Testis (tissue), 3 donors: ENCODE results near the gene CLSTN1. TPM values are rescaled to one million over a fixed set of nuclear protein-coding genes. Genes with fewer than 3 reads are reported as not detected.

Experiments used
- DNase-seq: peaks from one replicate; pipeline ENCODE4 v3.0.0-alpha.2; 2019
- H3K27ac ChIP-seq, 2 donors: fragments of 200-600 bp; sonication (generic); one replicate each; pipeline ENCODE4 v1.5.1; 2019
- H3K27me3 ChIP-seq: fragments of 200-600 bp; sonication (generic); one replicate; pipeline ENCODE4 v1.5.1; 2019
- H3K36me3 ChIP-seq: fragments of 200-600 bp; sonication (generic); one replicate; pipeline ENCODE4 v1.5.1; 2017; ENCODE audit warnings: low read depth; ENCODE audit errors: missing control alignments
- H3K4me1 ChIP-seq: fragments of 200-600 bp; sonication (generic); one replicate; pipeline ENCODE4 v1.5.1; 2019
- H3K4me3 ChIP-seq, 2 donors: fragments of 200-600 bp; sonication (generic); one replicate each; pipeline ENCODE4 v1.5.1; 2017 to 2019
- H3K9me3 ChIP-seq: fragments of 200-600 bp; sonication (generic); one replicate; pipeline ENCODE4 v1.5.1; 2017
- POLR2A ChIP-seq: fragments of 450-650 bp; IDR thresholded peaks from one replicate; pipeline ENCODE4 v1.6.1; 2017; ENCODE audit warnings: antibody characterized with exemption, mild to moderate bottlenecking, moderate library complexity
- WGBS, 2 donors: methylation state at CpG; one replicate each; pipeline ENCODE4 v1.1.5; 2018; 5-methylcytosine and 5-hydroxymethylcytosine counted together
- intact Hi-C: fragments of 100-400 bp; cut with DNase I; formaldehyde crosslinking; loops from one replicate; pipeline ENCODE4 v1.15.1; 2023; ENCODE audit warnings: low total_unique reads
- polyA plus RNA-seq: library from polyadenylated mRNA; stranded (reverse); fragments of 350-450 nt; fragmentation: Illumina TruSeq; extraction: RNeasy Lipid Tissue Mini Kit (QIAGEN cat#74804); gene quantifications from one replicate; pipeline ENCODE4 v1.2.3, GENCODE V29; 2014; ENCODE audit warnings: low read depth, low replicate concordance; ENCODE audit not compliant: insufficient read depth
- total RNA-seq, 2 donors: library from RNA; depleted of rRNA; stranded (reverse); fragments of >200 nt; gene quantifications; one replicate each; pipeline ENCODE4 v1.2.3, GENCODE V29; 2016
- TF ChIP-seq, protein P1 (sequence below), 3 experiments: fragments of 450-650 bp in 2 of 3; fragments of 200-600 bp in 1 of 3; sonication (generic) in 1 of 3; IDR thresholded peaks; one replicate each; pipeline ENCODE4 v1.5.1; 2016 to 2019; ENCODE audit warnings: antibody characterized with exemption in 3 of 3, mild to moderate bottlenecking in 2 of 3, moderate library complexity in 1 of 3

Gene CLSTN1
- total and polyA plus RNA-seq, 3 donors from 2014 or later, result 52.6 to 70.2 (median 60.4) TPM

GRCh38 chr1:9822897-9823692 is 670 bp downstream of the CLSTN1 start:
- WGBS, 2 donors, result 0% methylated on average over 10 to 57 of the region's 71 CpGs
- peak; percentile 35 for DNase-seq
- H3K4me3 ChIP-seq, result peak overlapping the region; percentile 84 to 89
- H3K27ac ChIP-seq, result peak overlapping the region; percentile 72 to 90
- intact Hi-C loops, result no loop called here
- H3K27me3 ChIP-seq, result no peaks in the 10 kb centered on the region
- no peaks in the 10 kb centered on the region for H3K36me3 ChIP-seq
- H3K9me3 ChIP-seq, result no peaks in the 10 kb centered on the region
- H3K4me1 ChIP-seq, result peaks cover 18% of the 10 kb centered on the region
- TF ChIP-seq POLR2A, result no peak
- TF ChIP-seq, protein P1, sequence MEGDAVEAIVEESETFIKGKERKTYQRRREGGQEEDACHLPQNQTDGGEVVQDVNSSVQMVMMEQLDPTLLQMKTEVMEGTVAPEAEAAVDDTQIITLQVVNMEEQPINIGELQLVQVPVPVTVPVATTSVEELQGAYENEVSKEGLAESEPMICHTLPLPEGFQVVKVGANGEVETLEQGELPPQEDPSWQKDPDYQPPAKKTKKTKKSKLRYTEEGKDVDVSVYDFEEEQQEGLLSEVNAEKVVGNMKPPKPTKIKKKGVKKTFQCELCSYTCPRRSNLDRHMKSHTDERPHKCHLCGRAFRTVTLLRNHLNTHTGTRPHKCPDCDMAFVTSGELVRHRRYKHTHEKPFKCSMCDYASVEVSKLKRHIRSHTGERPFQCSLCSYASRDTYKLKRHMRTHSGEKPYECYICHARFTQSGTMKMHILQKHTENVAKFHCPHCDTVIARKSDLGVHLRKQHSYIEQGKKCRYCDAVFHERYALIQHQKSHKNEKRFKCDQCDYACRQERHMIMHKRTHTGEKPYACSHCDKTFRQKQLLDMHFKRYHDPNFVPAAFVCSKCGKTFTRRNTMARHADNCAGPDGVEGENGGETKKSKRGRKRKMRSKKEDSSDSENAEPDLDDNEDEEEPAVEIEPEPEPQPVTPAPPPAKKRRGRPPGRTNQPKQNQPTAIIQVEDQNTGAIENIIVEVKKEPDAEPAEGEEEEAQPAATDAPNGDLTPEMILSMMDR (IDR thresholded peaks at IDR 0.05), result no peak

- Histone ChIP-seq H3K4me3 (peak overlapping the region; percentile 84 to 89), H3K27ac (no peak overlapping the region), H3K36me3 (no peaks in the 10 kb centered on the region), H3K9me3 (no peaks in the 10 kb centered on the region), H3K4me1 (peaks cover 18% of the 10 kb centered on the region), H3K27me3 (no peaks in the 10 kb centered on the region)
- 3% methylated on average over 8 of the region's 8 CpGs for WGBS, 2 donors
- intact Hi-C loops, result no loop called here
- TF ChIP-seq POLR2A, result no peak
- TF ChIP-seq, protein P1 (IDR thresholded peaks at IDR 0.05), result no peak
- DNase-seq, result no peak
Measured at GRCh38 chr1:9822490-9822889, 1.3 kb downstream of the CLSTN1 start.

DNA sequence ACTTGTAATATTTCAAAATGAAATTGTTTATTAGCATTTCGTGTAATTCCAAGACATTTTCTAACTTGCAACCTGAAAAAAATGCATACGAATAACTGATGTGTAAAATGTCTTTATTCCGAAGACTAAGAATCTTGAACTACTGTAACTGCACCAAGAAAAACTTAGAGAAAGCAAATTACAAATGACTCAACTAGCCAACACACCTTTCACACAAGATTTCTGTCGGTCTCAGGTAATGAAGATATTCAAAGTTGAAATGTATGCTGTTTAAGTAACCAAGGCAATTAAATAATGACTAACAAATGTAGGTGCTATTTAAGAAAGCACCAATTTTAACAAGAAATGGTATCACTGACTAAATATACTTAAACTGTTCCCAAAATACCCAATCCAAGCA is 2.1 kb downstream of the CLSTN1 start:
- no peak for TF ChIP-seq POLR2A
- Histone ChIP-seq H3K4me3 (no peak overlapping the region), H3K27ac (no peak overlapping the region), H3K36me3 (no peaks in the 10 kb centered on the region), H3K9me3 (no peaks in the 10 kb centered on the region), H3K4me1 (peaks cover 18% of the 10 kb centered on the region), H3K27me3 (no peaks in the 10 kb centered on the region)
- WGBS, 2 donors, result 67 to 69% methylated on average over 4 of the region's 4 CpGs
- intact Hi-C loops, result no loop called here
- DNase-seq, result no peak

- Histone ChIP-seq H3K9me3 (no peaks in the 10 kb centered on the region), H3K36me3 (no peaks in the 10 kb centered on the region), H3K4me1 (peaks cover 18% of the 10 kb centered on the region), H3K27ac (no peak overlapping the region), H3K4me3 (no peak overlapping the region), H3K27me3 (no peaks in the 10 kb centered on the region)
- DNase-seq, result no peak
- TF ChIP-seq, protein P1 (IDR thresholded peaks at IDR 0.05), result no peak
- TF ChIP-seq POLR2A, result no peak
- intact Hi-C loops, result no loop called here
- WGBS, 2 donors, result 82 to 84% methylated on average over 3 of the region's 3 CpGs
Measured at GRCh38 chr1:9820521-9820920, 3.2 kb downstream of the CLSTN1 start.

DNA sequence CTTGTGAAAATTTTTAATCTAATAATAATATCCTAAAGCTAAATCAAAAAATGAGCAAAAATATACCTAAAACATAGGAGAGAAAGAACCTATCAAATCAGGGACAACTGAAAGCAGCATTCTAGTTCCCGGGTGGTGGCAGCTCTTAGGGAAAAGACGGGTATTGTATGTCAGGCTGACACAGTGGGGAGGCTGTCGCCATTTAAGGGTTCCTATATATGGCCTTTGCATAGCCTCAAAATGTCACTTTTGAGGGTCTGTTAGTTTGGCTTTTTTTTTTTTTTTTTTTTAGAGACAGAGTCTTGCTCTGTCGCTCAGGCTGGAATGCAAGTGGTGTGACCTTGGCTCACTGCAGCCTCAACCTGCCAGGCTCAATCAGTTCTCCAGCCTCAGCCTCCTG is 6.0 kb downstream of the CLSTN1 start:
- WGBS, 2 donors, result 81 to 91% methylated on average over 4 of the region's 4 CpGs
- no peak for TF ChIP-seq POLR2A
- TF ChIP-seq, protein P1 (IDR thresholded peaks at IDR 0.05), result no peak
- DNase-seq, result no peak
- no peaks in the 10 kb centered on the region for H3K27me3 ChIP-seq
- intact Hi-C loops, result no loop called here
- no peak overlapping the region for H3K27ac ChIP-seq
- no peaks in the 10 kb centered on the region for H3K9me3 ChIP-seq
- no peak overlapping the region for H3K4me3 ChIP-seq
- no peaks in the 10 kb centered on the region for H3K36me3 ChIP-seq
- peaks cover 4% of the 10 kb centered on the region for H3K4me1 ChIP-seq
